WI38 (cell line): ENCODE results near the gene NOP16.

Experiments
- H3K4me3 ChIP-seq: 2 replicates; pipeline ENCODE4 v1.5.1; 2011; ENCODE audit warnings: low read depth, mild to moderate bottlenecking, control low read depth, low read length
- CTCF ChIP-seq: IDR thresholded peaks from 2 replicates; pipeline ENCODE4 v1.5.1; 2012; ENCODE audit warnings: low read depth, mild to moderate bottlenecking, control low read depth, low read length

The NOP16 gene

GRCh38 chr5:176388444-176389134 is at the start of gene NOP16, which contains the start of gene HIGD2A:
NOP16 (minus strand) TSS chr5:176388598; CDS start chr5:176388539, 59 bp downstream.
HIGD2A (plus strand) TSS chr5:176388751; CDS start chr5:176388820, 69 bp downstream.
- TF ChIP-seq CTCF = no peak
- peak within 1 kb of the TSS; percentile 84 for H3K4me3 ChIP-seq

- peak overlapping the region; percentile 15; the same call in 1 of the 2 replicates for H3K4me3 ChIP-seq
- no peak for TF ChIP-seq CTCF
Observed at GRCh38 chr5:176436656-176437055, 48.3 kb upstream of the NOP16 start.

- TF ChIP-seq CTCF = no peak
- no peak overlapping the region for H3K4me3 ChIP-seq
Observed at GRCh38 chr5:176432707-176433106, 44.3 kb upstream of the NOP16 start.

GRCh38 chr5:176429972-176430371 is 41.6 kb upstream of the NOP16 start:
- H3K4me3 ChIP-seq = no peak overlapping the region
- TF ChIP-seq CTCF = no peak

- H3K4me3 ChIP-seq = no peak overlapping the region
- no peak for TF ChIP-seq CTCF
Observed at GRCh38 chr5:176427971-176428370, 39.6 kb upstream of the NOP16 start.

- no peak for TF ChIP-seq CTCF
- H3K4me3 ChIP-seq = no peak overlapping the region
Observed at GRCh38 chr5:176426876-176427275, 38.5 kb upstream of the NOP16 start.

GRCh38 chr5:176425791-176426190 is 37.4 kb upstream of the NOP16 start:
- no peak for TF ChIP-seq CTCF
- no peak overlapping the region for H3K4me3 ChIP-seq
